ENCODE measurements around the gene RRP8. TPM values are rescaled to one million over a fixed set of nuclear protein-coding genes. Genes with fewer than 3 reads are reported as not detected.

Gene RRP8
- total and polyA plus RNA-seq, 9 of the 15 experiments (the other 6 are each of a cell fraction or from before 2014, with no cell fraction given) = 5.7 to 47.3 (median 32.6) TPM

GRCh38 chr11:6612213-6613041 is 9.0 kb upstream of the RRP8 start, which contains the start of gene TAF10 (continued):
- TF ChIP-seq, protein P1, sequence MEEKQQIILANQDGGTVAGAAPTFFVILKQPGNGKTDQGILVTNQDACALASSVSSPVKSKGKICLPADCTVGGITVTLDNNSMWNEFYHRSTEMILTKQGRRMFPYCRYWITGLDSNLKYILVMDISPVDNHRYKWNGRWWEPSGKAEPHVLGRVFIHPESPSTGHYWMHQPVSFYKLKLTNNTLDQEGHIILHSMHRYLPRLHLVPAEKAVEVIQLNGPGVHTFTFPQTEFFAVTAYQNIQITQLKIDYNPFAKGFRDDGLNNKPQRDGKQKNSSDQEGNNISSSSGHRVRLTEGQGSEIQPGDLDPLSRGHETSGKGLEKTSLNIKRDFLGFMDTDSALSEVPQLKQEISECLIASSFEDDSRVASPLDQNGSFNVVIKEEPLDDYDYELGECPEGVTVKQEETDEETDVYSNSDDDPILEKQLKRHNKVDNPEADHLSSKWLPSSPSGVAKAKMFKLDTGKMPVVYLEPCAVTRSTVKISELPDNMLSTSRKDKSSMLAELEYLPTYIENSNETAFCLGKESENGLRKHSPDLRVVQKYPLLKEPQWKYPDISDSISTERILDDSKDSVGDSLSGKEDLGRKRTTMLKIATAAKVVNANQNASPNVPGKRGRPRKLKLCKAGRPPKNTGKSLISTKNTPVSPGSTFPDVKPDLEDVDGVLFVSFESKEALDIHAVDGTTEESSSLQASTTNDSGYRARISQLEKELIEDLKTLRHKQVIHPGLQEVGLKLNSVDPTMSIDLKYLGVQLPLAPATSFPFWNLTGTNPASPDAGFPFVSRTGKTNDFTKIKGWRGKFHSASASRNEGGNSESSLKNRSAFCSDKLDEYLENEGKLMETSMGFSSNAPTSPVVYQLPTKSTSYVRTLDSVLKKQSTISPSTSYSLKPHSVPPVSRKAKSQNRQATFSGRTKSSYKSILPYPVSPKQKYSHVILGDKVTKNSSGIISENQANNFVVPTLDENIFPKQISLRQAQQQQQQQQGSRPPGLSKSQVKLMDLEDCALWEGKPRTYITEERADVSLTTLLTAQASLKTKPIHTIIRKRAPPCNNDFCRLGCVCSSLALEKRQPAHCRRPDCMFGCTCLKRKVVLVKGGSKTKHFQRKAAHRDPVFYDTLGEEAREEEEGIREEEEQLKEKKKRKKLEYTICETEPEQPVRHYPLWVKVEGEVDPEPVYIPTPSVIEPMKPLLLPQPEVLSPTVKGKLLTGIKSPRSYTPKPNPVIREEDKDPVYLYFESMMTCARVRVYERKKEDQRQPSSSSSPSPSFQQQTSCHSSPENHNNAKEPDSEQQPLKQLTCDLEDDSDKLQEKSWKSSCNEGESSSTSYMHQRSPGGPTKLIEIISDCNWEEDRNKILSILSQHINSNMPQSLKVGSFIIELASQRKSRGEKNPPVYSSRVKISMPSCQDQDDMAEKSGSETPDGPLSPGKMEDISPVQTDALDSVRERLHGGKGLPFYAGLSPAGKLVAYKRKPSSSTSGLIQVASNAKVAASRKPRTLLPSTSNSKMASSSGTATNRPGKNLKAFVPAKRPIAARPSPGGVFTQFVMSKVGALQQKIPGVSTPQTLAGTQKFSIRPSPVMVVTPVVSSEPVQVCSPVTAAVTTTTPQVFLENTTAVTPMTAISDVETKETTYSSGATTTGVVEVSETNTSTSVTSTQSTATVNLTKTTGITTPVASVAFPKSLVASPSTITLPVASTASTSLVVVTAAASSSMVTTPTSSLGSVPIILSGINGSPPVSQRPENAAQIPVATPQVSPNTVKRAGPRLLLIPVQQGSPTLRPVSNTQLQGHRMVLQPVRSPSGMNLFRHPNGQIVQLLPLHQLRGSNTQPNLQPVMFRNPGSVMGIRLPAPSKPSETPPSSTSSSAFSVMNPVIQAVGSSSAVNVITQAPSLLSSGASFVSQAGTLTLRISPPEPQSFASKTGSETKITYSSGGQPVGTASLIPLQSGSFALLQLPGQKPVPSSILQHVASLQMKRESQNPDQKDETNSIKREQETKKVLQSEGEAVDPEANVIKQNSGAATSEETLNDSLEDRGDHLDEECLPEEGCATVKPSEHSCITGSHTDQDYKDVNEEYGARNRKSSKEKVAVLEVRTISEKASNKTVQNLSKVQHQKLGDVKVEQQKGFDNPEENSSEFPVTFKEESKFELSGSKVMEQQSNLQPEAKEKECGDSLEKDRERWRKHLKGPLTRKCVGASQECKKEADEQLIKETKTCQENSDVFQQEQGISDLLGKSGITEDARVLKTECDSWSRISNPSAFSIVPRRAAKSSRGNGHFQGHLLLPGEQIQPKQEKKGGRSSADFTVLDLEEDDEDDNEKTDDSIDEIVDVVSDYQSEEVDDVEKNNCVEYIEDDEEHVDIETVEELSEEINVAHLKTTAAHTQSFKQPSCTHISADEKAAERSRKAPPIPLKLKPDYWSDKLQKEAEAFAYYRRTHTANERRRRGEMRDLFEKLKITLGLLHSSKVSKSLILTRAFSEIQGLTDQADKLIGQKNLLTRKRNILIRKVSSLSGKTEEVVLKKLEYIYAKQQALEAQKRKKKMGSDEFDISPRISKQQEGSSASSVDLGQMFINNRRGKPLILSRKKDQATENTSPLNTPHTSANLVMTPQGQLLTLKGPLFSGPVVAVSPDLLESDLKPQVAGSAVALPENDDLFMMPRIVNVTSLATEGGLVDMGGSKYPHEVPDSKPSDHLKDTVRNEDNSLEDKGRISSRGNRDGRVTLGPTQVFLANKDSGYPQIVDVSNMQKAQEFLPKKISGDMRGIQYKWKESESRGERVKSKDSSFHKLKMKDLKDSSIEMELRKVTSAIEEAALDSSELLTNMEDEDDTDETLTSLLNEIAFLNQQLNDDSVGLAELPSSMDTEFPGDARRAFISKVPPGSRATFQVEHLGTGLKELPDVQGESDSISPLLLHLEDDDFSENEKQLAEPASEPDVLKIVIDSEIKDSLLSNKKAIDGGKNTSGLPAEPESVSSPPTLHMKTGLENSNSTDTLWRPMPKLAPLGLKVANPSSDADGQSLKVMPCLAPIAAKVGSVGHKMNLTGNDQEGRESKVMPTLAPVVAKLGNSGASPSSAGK (IDR thresholded peaks at IDR 0.05) = peak; percentile 88
- TF ChIP-seq, protein P2, sequence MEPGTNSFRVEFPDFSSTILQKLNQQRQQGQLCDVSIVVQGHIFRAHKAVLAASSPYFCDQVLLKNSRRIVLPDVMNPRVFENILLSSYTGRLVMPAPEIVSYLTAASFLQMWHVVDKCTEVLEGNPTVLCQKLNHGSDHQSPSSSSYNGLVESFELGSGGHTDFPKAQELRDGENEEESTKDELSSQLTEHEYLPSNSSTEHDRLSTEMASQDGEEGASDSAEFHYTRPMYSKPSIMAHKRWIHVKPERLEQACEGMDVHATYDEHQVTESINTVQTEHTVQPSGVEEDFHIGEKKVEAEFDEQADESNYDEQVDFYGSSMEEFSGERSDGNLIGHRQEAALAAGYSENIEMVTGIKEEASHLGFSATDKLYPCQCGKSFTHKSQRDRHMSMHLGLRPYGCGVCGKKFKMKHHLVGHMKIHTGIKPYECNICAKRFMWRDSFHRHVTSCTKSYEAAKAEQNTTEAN (CRISPR knock-in tag; IDR thresholded peaks at IDR 0.05) = peak; percentile 83; the same call in 1 of the 2 replicates
- no peak for TF ChIP-seq IFI16 (CRISPR knock-in tag; IDR thresholded peaks at IDR 0.05)
- TF ChIP-seq ZNF561 (CRISPR knock-in tag; conservative IDR thresholded peaks at IDR 0.05) = no peak
- no peak for TF ChIP-seq ZBTB8A (IDR thresholded peaks at IDR 0.05; ENCODE audit: partially characterized antibody)
- no peak for TF ChIP-seq SMARCB1 (IDR thresholded peaks at IDR 0.05; ENCODE audit: insufficient read length, low read depth)
- TF ChIP-seq HDAC3 (IDR thresholded peaks at IDR 0.05; ENCODE audit: borderline replicate concordance, partially characterized antibody) = peak; percentile 71
- no peak for TF ChIP-seq ADNP (tag; IDR thresholded peaks at IDR 0.05)
- peak; percentile 89 for TF ChIP-seq ZBTB17 (CRISPR knock-in tag; IDR thresholded peaks at IDR 0.05)
- no peak for TF ChIP-seq MECOM (CRISPR knock-in tag; IDR thresholded peaks at IDR 0.05)
- TF ChIP-seq, protein P3, sequence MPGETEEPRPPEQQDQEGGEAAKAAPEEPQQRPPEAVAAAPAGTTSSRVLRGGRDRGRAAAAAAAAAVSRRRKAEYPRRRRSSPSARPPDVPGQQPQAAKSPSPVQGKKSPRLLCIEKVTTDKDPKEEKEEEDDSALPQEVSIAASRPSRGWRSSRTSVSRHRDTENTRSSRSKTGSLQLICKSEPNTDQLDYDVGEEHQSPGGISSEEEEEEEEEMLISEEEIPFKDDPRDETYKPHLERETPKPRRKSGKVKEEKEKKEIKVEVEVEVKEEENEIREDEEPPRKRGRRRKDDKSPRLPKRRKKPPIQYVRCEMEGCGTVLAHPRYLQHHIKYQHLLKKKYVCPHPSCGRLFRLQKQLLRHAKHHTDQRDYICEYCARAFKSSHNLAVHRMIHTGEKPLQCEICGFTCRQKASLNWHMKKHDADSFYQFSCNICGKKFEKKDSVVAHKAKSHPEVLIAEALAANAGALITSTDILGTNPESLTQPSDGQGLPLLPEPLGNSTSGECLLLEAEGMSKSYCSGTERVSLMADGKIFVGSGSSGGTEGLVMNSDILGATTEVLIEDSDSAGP (CRISPR knock-in tag; IDR thresholded peaks at IDR 0.05) = peak; percentile 24; the same call in 1 of the 2 replicates
- TF ChIP-seq SRSF3 (IDR thresholded peaks at IDR 0.05; ENCODE audit: insufficient read depth, low read length) = no peak
- TF ChIP-seq PHB2 (IDR thresholded peaks at IDR 0.05; ENCODE audit: low read depth) = no peak

Measured in K562 (cell line).